ENCODE data around the gene DESI2.

GRCh38 chr1:244727871-244728474 is 75.0 kb downstream of the DESI2 start:
- TF ChIP-seq CTCF (IDR thresholded peaks at IDR 0.05 in 4 of 5, conservative IDR thresholded peaks at IDR 0.05 in 1 of 5) (no peak), POLR2A (IDR thresholded peaks at IDR 0.05) (no peak)
